ENCODE data around the gene SPANXN2. TPM values are rescaled to one million over a fixed set of nuclear protein-coding genes. Genes with fewer than 3 reads are reported as not detected.
"Not testable (repeated sequence)": the region's sequence is repeated elsewhere in the genome, so short reads cannot be mapped to it uniquely, and the experiment has no call there.

SPANXN2 gene, protein sequence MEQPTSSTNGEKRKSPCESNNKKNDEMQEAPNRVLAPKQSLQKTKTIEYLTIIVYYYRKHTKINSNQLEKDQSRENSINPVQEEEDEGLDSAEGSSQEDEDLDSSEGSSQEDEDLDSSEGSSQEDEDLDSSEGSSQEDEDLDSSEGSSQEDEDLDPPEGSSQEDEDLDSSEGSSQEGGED
- total RNA-seq = not detected
- polyA plus RNA-seq = not detected
- long read RNA-seq, donor 1 = 0 reads
- long read RNA-seq, donor 2 = 0 reads

DNA sequence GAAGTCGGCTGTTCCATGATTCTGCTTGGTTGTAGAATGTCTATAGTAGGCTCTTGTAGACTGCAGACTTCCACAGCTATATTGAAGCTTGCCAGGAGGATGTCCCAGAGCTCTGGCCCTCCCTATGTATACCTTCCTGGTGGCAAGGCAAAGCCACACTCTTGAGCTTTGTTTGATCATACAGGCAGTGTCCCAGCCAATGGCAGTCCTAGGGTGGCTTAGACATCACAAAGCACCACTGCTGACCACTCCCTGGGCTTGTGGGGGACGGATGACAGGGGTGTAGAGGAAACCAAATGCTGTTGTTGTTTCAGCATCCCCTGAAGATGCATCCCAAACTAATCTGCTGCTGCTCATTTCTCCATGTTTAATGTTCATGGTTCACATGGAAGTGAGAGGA lies at the start of gene SPANXN2:
SPANXN2 (minus strand) TSS at position 101 of the 400 bp plus-strand sequence; CDS start at position 17, 84 bp downstream.
- H3K27me3 ChIP-seq (ENCODE audit: control insufficient read depth in 1 of 2, insufficient read depth in 2 of 2, low read length in 1 of 2); H3K4me3 ChIP-seq (ENCODE audit: low read length in 2 of 2); ATAC-seq (ENCODE audit: low FRiP score); H3K9me3 ChIP-seq (ENCODE audit: control insufficient read depth, low read length); H3K27ac ChIP-seq (ENCODE audit: low read depth in 1 of 2, low read length in 2 of 2); H3K36me3 ChIP-seq (ENCODE audit: control insufficient read depth in 1 of 2, insufficient read depth in 2 of 2, low read length in 1 of 2); H3K4me1 ChIP-seq (ENCODE audit: control insufficient read depth in 1 of 2, insufficient read depth in 2 of 2, low read length in 2 of 2); DNase-seq; intact Hi-C loops (cut with DNase I): not testable (repeated sequence)
- WGBS, 2 donors = 36 to 66% methylated on average over 2 of the region's 2 CpGs

DNA sequence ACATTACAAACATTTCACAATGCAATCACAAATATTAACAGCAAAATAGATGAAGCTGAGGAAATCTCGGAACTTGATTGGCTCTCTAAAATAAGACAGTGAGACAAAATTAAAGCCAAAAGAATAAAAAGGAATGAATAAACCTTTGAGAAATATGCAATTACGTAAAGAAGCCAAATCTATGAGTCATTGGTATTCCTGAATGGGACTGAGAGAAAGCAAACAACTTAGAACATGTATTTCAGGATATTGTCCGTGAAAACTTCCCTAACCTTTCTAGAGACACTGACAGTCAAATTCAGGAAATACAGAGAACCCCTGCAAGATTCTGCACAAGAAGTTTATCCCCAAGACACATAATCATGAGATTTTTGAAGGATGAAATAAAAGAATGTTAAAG lies 48.4 kb upstream of the SPANXN2 start:
- 58 to 65% methylated on average over 3 of the region's 3 CpGs for WGBS, 2 donors
- no peak for ATAC-seq (ENCODE audit: low FRiP score)
- intact Hi-C loops (cut with DNase I) = no loop called here

DNA sequence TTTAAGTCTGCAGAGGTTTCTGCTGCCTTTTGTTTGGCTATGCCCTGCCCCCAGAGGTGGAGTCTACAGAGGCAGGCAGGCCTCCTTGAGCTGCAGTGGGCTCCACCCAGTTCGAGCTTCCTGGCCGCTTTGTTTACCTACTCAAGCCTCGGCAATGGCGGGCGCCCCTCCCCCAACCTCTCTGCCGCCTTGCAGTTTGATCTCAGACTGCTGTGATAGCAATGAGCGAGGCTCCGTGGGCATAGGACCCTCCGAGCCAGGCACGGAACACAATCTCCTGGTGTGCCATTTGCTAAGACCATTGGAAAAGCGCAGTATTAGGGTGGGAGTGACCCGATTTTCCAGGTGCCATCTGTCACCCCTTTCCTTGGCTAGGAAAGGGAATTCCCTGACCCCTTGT lies 47.2 kb upstream of the SPANXN2 start:
- WGBS, 2 donors = 86 to 89% methylated on average over 9 to 12 of the region's 12 CpGs
- ATAC-seq (ENCODE audit: low FRiP score); H3K36me3 ChIP-seq (ENCODE audit: control insufficient read depth in 1 of 2, insufficient read depth in 2 of 2, low read length in 1 of 2); H3K9me3 ChIP-seq (ENCODE audit: control insufficient read depth, low read length); H3K4me3 ChIP-seq (ENCODE audit: low read length in 2 of 2); intact Hi-C loops (cut with DNase I); H3K27me3 ChIP-seq (ENCODE audit: control insufficient read depth in 1 of 2, insufficient read depth in 2 of 2, low read length in 1 of 2); DNase-seq; H3K27ac ChIP-seq (ENCODE audit: low read depth in 1 of 2, low read length in 2 of 2); H3K4me1 ChIP-seq (ENCODE audit: control insufficient read depth in 1 of 2, insufficient read depth in 2 of 2, low read length in 2 of 2): not testable (repeated sequence)

More for the DNA sequence above, 48.4 kb upstream of the SPANXN2 start:
- H3K36me3 ChIP-seq (ENCODE audit: control insufficient read depth in 1 of 2, insufficient read depth in 2 of 2, low read length in 1 of 2) = no peaks in the 10 kb centered on the region
- no peaks in the 10 kb centered on the region for H3K9me3 ChIP-seq (ENCODE audit: control insufficient read depth, low read length)
- no peak for DNase-seq
- no peaks in the 10 kb centered on the region for H3K4me1 ChIP-seq (ENCODE audit: control insufficient read depth in 1 of 2, insufficient read depth in 2 of 2, low read length in 2 of 2)
- no peak overlapping the region for H3K27ac ChIP-seq (ENCODE audit: low read depth in 1 of 2, low read length in 2 of 2)
- no peak overlapping the region for H3K4me3 ChIP-seq (ENCODE audit: low read length in 2 of 2)
- no peaks in the 10 kb centered on the region for H3K27me3 ChIP-seq (ENCODE audit: control insufficient read depth in 1 of 2, insufficient read depth in 2 of 2, low read length in 1 of 2)

DNA sequence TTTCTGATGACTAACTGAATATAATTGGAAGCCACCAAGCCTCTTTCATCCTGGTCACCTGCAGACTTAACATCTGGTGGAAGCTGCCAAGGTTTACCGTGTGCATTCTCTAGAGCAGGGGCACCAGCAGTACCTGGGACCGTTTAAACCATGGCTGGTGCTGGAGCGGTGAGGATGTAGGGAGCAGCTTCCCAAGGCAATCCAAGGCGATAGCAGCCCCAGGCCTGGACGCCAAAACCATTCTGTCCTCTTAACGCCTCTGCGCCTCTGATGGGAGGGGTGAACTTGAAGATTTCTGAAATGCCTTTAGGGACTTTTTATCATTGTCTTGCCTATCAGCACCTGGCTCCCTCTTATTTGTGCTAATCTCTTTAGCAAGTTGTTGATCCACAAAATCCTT lies 37.3 kb upstream of the SPANXN2 start:
- no peak overlapping the region for H3K4me3 ChIP-seq (ENCODE audit: low read length in 2 of 2)
- DNase-seq = no peak
- no peak overlapping the region for H3K27ac ChIP-seq (ENCODE audit: low read depth in 1 of 2, low read length in 2 of 2)
- H3K27me3 ChIP-seq (ENCODE audit: control insufficient read depth in 1 of 2, insufficient read depth in 2 of 2, low read length in 1 of 2) = no peaks in the 10 kb centered on the region
- no peaks in the 10 kb centered on the region for H3K36me3 ChIP-seq (ENCODE audit: control insufficient read depth in 1 of 2, insufficient read depth in 2 of 2, low read length in 1 of 2)
- intact Hi-C loops (cut with DNase I) = no loop called here
- WGBS, 2 donors = 85 to 94% methylated on average over 7 of the region's 7 CpGs
- no peaks in the 10 kb centered on the region for H3K4me1 ChIP-seq (ENCODE audit: control insufficient read depth in 1 of 2, insufficient read depth in 2 of 2, low read length in 2 of 2)
- no peaks in the 10 kb centered on the region for H3K9me3 ChIP-seq (ENCODE audit: control insufficient read depth, low read length)
- no peak for ATAC-seq (ENCODE audit: low FRiP score)

DNA sequence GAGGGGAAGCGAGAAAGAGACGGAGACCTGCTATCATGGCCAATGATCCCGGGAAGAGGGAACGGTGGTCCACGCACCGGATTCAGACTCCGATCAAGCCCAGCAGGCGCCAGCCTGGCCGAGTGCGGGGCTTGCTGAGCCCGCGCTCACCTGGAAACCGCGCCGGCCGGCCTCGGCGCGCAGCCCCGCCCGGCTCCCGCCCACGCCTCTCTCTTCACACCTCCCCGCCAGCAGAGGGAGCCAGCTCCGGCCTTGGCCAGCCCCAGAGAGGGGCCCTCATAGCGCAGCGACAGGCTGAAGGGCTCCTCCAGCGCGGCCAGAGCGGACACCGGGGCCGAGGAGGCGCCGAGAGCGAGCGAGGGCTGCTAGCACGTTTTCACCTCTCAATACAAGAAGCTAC lies 36.8 kb upstream of the SPANXN2 start:
- Histone ChIP-seq H3K9me3 (ENCODE audit: control insufficient read depth, low read length) (no peaks in the 10 kb centered on the region), H3K27me3 (ENCODE audit: control insufficient read depth in 1 of 2, insufficient read depth in 2 of 2, low read length in 1 of 2) (no peaks in the 10 kb centered on the region), H3K4me3 (ENCODE audit: low read length in 2 of 2) (no peak overlapping the region), H3K4me1 (ENCODE audit: control insufficient read depth in 1 of 2, insufficient read depth in 2 of 2, low read length in 2 of 2) (no peaks in the 10 kb centered on the region), H3K36me3 (ENCODE audit: control insufficient read depth in 1 of 2, insufficient read depth in 2 of 2, low read length in 1 of 2) (no peaks in the 10 kb centered on the region), H3K27ac (ENCODE audit: low read depth in 1 of 2, low read length in 2 of 2) (no peak overlapping the region)
- DNase-seq = no peak
- WGBS, 2 donors = 81 to 94% methylated on average over 37 of the region's 37 CpGs
- ATAC-seq (ENCODE audit: low FRiP score) = no peak
- intact Hi-C loops (cut with DNase I) = no loop called here

DNA sequence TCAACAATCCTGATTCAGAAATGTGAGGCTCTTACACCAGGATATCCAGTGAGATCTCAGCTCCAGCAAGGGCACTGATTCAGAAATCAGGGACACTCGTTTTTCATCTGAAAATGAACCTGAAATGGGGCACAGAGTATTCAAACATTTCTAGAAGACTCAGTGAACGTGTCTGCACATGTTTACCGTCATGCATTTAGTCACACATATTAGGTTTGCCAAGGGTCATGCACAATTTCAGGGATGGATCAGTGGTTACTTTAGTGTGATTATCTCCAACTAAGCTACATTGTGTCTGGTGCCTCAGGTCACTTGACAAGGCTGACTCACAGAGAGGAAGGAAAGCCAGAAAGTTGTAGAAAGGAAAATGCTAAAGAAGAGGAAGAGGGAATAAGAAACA lies 33.6 kb upstream of the SPANXN2 start:
- no peaks in the 10 kb centered on the region for H3K36me3 ChIP-seq (ENCODE audit: control insufficient read depth in 1 of 2, insufficient read depth in 2 of 2, low read length in 1 of 2)
- DNase-seq (no peak), ATAC-seq (ENCODE audit: low FRiP score) (no peak)
- H3K9me3 ChIP-seq (ENCODE audit: control insufficient read depth, low read length) = no peaks in the 10 kb centered on the region
- H3K27ac ChIP-seq (ENCODE audit: low read depth in 1 of 2, low read length in 2 of 2) = no peak overlapping the region
- H3K4me3 ChIP-seq (ENCODE audit: low read length in 2 of 2) = no peak overlapping the region
- no peaks in the 10 kb centered on the region for H3K27me3 ChIP-seq (ENCODE audit: control insufficient read depth in 1 of 2, insufficient read depth in 2 of 2, low read length in 1 of 2)
- H3K4me1 ChIP-seq (ENCODE audit: control insufficient read depth in 1 of 2, insufficient read depth in 2 of 2, low read length in 2 of 2) = no peaks in the 10 kb centered on the region
- WGBS, 2 donors = 48 to 56% methylated on average over 3 of the region's 3 CpGs
- intact Hi-C loops (cut with DNase I) = no loop called here

DNA sequence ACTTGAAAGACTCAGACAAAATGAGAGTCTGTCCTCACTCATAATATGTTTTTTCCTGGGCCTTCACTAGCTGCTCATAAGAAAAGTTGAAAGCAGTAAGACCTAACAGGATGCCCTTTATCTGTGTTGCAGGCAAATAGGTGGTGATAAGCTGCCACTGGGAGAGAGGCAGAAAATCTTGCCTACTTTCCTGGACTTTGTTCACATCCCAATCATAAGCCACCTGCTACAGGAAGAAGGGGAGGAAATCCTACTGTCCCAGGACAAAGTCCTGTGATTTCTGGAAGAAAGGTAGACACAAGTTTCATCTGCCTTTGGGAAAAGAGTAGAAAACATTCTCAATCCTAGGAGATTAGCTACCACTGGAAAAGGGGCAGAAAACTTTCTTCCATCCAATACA lies 13.3 kb upstream of the SPANXN2 start:
- no peaks in the 10 kb centered on the region for H3K4me1 ChIP-seq (ENCODE audit: control insufficient read depth in 1 of 2, insufficient read depth in 2 of 2, low read length in 2 of 2)
- no peaks in the 10 kb centered on the region for H3K27me3 ChIP-seq (ENCODE audit: control insufficient read depth in 1 of 2, insufficient read depth in 2 of 2, low read length in 1 of 2)
- no peaks in the 10 kb centered on the region for H3K9me3 ChIP-seq (ENCODE audit: control insufficient read depth, low read length)
- no peak overlapping the region for H3K27ac ChIP-seq (ENCODE audit: low read depth in 1 of 2, low read length in 2 of 2)
- ATAC-seq (ENCODE audit: low FRiP score) (no peak), DNase-seq (no peak)
- H3K36me3 ChIP-seq (ENCODE audit: control insufficient read depth in 1 of 2, insufficient read depth in 2 of 2, low read length in 1 of 2) = no peaks in the 10 kb centered on the region
- H3K4me3 ChIP-seq (ENCODE audit: low read length in 2 of 2) = no peak overlapping the region
- intact Hi-C loops (cut with DNase I) = no loop called here

DNA sequence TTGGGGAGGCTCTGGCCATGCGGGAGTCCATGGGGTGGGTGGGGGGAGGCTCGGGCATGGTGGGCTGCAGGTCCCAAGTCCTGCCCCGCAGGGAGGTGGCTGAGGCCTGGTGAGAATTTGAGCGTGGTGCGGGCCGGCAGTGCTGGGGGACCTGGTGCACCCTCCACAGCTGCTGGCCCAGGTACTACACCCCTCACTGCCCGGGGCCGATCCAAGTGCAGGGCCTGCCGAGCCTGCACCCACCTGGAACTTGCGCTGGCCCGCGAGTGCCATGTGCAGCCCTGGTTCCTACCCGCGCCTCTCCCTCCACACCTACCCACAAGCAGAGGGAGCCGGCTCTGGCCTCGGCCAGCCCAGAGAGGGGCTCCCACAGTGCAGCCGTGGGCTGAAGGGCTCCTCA lies 5.7 kb upstream of the SPANXN2 start:
- no peaks in the 10 kb centered on the region for H3K4me1 ChIP-seq (ENCODE audit: control insufficient read depth in 1 of 2, insufficient read depth in 2 of 2, low read length in 2 of 2)
- intact Hi-C loops (cut with DNase I) = no loop called here
- 95 to 96% methylated on average over 17 of the region's 17 CpGs for WGBS, 2 donors
- DNase-seq (no peak), ATAC-seq (ENCODE audit: low FRiP score) (peak; percentile 26)
- no peaks in the 10 kb centered on the region for H3K9me3 ChIP-seq (ENCODE audit: control insufficient read depth, low read length)
- no peak overlapping the region for H3K27ac ChIP-seq (ENCODE audit: low read depth in 1 of 2, low read length in 2 of 2)
- H3K4me3 ChIP-seq (ENCODE audit: low read length in 2 of 2) = no peak overlapping the region
- no peaks in the 10 kb centered on the region for H3K27me3 ChIP-seq (ENCODE audit: control insufficient read depth in 1 of 2, insufficient read depth in 2 of 2, low read length in 1 of 2)
- no peaks in the 10 kb centered on the region for H3K36me3 ChIP-seq (ENCODE audit: control insufficient read depth in 1 of 2, insufficient read depth in 2 of 2, low read length in 1 of 2)

DNA sequence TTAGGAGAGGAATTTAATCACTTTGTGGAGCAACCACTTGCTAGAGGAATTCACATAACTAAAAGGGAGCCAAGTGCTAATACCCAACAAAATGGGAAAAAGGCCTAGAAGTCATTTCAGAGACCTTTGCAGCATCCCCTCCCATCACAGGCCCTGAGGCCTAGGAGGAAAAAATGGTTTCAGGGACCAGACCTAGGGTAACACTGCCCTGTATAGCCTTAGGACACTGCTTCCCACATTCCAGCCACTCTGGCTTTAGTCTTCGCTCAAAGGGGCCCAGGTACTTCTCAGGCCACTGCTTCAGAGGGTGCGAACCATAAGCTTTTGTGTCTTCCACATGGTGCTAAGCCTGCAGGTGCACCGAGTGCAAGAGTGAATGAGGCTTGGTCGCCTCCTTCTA lies 19.1 kb downstream of the SPANXN2 start:
- intact Hi-C loops (cut with DNase I) = no loop called here
- no peak overlapping the region for H3K27ac ChIP-seq (ENCODE audit: low read depth in 1 of 2, low read length in 2 of 2)
- ATAC-seq (ENCODE audit: low FRiP score) (no peak), DNase-seq (no peak)
- no peaks in the 10 kb centered on the region for H3K4me1 ChIP-seq (ENCODE audit: control insufficient read depth in 1 of 2, insufficient read depth in 2 of 2, low read length in 2 of 2)
- no peaks in the 10 kb centered on the region for H3K27me3 ChIP-seq (ENCODE audit: control insufficient read depth in 1 of 2, insufficient read depth in 2 of 2, low read length in 1 of 2)
- 66 to 82% methylated on average over 4 of the region's 4 CpGs for WGBS, 2 donors
- H3K9me3 ChIP-seq (ENCODE audit: control insufficient read depth, low read length) = no peaks in the 10 kb centered on the region
- no peak overlapping the region for H3K4me3 ChIP-seq (ENCODE audit: low read length in 2 of 2)
- H3K36me3 ChIP-seq (ENCODE audit: control insufficient read depth in 1 of 2, insufficient read depth in 2 of 2, low read length in 1 of 2) = no peaks in the 10 kb centered on the region
